Heart left ventricle (tissue), 16 donors: Measurements from ENCODE around the gene BST2. TPM values are rescaled to one million over a fixed set of nuclear protein-coding genes. Genes with fewer than 3 reads are reported as not detected.

Experiments used
- ATAC-seq, 4 donors: fragments of 200-7000 bp; cut with Tn5 transposase; one replicate each; pipeline ENCODE4 v1.9.1; 2020 to 2022; ENCODE audit warnings: moderate library complexity in 4 of 4, mild to moderate bottlenecking in 3 of 4, moderate number of reproducible peaks in 1 of 4
- DNase-seq, 5 donors: peaks; one replicate each; pipeline ENCODE4 v3.0.0-alpha.2; 2020
- H3K27ac ChIP-seq, 12 donors: fragments of 200-600 bp; sonication (generic) in 4 of 12; one replicate each; pipeline versions ENCODE4 v1.5.0 to v1.8.0; 2016 to 2022; ENCODE audit warnings: mild to moderate bottlenecking in 2 of 12
- H3K27me3 ChIP-seq, 9 donors: fragments of 200-600 bp; sonication (generic) in 2 of 9; one replicate each; pipeline versions ENCODE4 v1.5.1 to v1.8.0; 2016 to 2022; ENCODE audit warnings: mild to moderate bottlenecking in 3 of 9
- H3K36me3 ChIP-seq, 9 donors: fragments of 200-600 bp; sonication (generic) in 2 of 9; one replicate each; pipeline versions ENCODE4 v1.5.0 to v1.8.0; 2018 to 2022; ENCODE audit warnings: mild to moderate bottlenecking in 2 of 9
- H3K4me1 ChIP-seq, 12 donors: fragments of 200-600 bp; sonication (generic) in 4 of 12; one replicate each; pipeline versions ENCODE4 v1.5.0 to v1.8.0; 2016 to 2022; ENCODE audit warnings: mild to moderate bottlenecking in 3 of 12
- H3K4me3 ChIP-seq, 12 donors: fragments of 200-600 bp; sonication (generic) in 4 of 12; one replicate each; pipeline versions ENCODE4 v1.5.0 to v1.8.0; 2017 to 2022; ENCODE audit warnings: mild to moderate bottlenecking in 9 of 12, moderate library complexity in 4 of 12
- H3K9me3 ChIP-seq, 12 donors: fragments of 200-600 bp; sonication (generic) in 4 of 12; one replicate each; pipeline versions ENCODE4 v1.5.0 to v1.8.0; 2016 to 2022; ENCODE audit warnings: mild to moderate bottlenecking in 1 of 12
- CTCF ChIP-seq, 12 donors: fragments of 200-600 bp; sonication (generic) in 4 of 12; IDR thresholded peaks; one replicate each; pipeline versions ENCODE4 v1.5.0 to v1.8.0; 2018 to 2022; ENCODE audit warnings: antibody characterized with exemption in 12 of 12, mild to moderate bottlenecking in 5 of 12
- POLR2A ChIP-seq, 2 donors: fragments of 450-650 bp; IDR thresholded peaks; one replicate each; pipeline ENCODE4 v1.6.1; 2017; ENCODE audit warnings: antibody characterized with exemption in 2 of 2, mild to moderate bottlenecking in 2 of 2, moderate library complexity in 2 of 2
- WGBS, 4 donors: extraction: QIAGEN DNeasy Blood & Tissue Kit in 2 of 4; methylation state at CpG; one replicate each; pipeline versions ENCODE4 v1.1.5 to v1.1.7; 2013 to 2018; 5-methylcytosine and 5-hydroxymethylcytosine counted together
- intact Hi-C, 10 donors: fragments of 100-400 bp; cut with DNase I; formaldehyde crosslinking; loops; one replicate each; pipeline versions ENCODE4 v1.11.1 to v1.14.2; 2022
- polyA plus RNA-seq, 2 donors: library from polyadenylated mRNA; stranded (reverse); fragments of 200-250 nt; gene quantifications; one replicate each; pipeline ENCODE4 v1.2.3, GENCODE V29; 2013
- total RNA-seq, 9 donors: library from RNA; depleted of rRNA in 2 of 9; stranded (reverse); fragments of >200 nt in 2 of 9; fragmentation: NEBNext Ultra II Directional in 3 of 9; extraction: Animal tissue kit (Norgen Biotek cat#: 25700) in 3 of 9; gene quantifications; one replicate each; pipeline versions ENCODE4 v1.1.0 to v1.2.4, GENCODE V29; 2016 to 2023
- donor health status: ischemic (EF 13 %, LVEDD 7.1; RV severe dilation, severe dysfunction).
- donor health status: healthy with polysubstance abuse.
- donor health status: DM: no; HTN: yes; CAD: no.
- donor health status: DM: no; HTN: no; CAD: no.
- donor health status: ischemic (EF 25% LVEDD 6.9; RV normal size, moderate dysfunction).
- donor health status: ischemic (EF 25% LVEDD 5.7; RV mildly dilated, moderate dysfunction).
- donor health status: healthy.
- donor health status: DM: yes; HTN: yes; CAD: no.
- donor health status: ischemic (EF 35%, LVEDD 5.7; RV mildly dilated, moderate dysfunction).
- donor health status: nonischemic (EF 11% LVEDD 7.7; RV severe dilation, severe dysfunction).
- donor health status: DM: yes; HTN: yes; CAD: no.
- donor health status: PGD.
- donor health status: ischemic (EF 29% LVEDD 5.4; RV normal size, mild dysfunction).
- donor health status: nonischemic (EF 23%, LVEDD 6.1; RV moderate dilation, normal function).

BST2 gene
- total and polyA plus RNA-seq, 11 donors: 28.6 to 116 (median 49.4) TPM

GRCh38 chr19:17424743-17425365 is 19.4 kb upstream of the BST2 start:
- peaks cover 0 to 15% (median 6%) of the 10 kb centered on the region in 12 donors for H3K4me1 ChIP-seq
- no peaks in the 10 kb centered on the region for H3K27me3 ChIP-seq
- TF ChIP-seq CTCF (IDR thresholded peaks at IDR 0.05) (peak in 10 of 12 donors; percentile 14 to 46 (median 32)), POLR2A (IDR thresholded peaks at IDR 0.05) (no peak)
- no peaks in the 10 kb centered on the region for H3K9me3 ChIP-seq
- intact Hi-C loops: loop anchor here in 1 of 10 donors (5.0 kb wide), 1 partner anchor 37 kb away; the partner anchor contains the start of gene NXNL1
- peak in 1 of 5 donors; percentile 24 for DNase-seq
- WGBS, 4 donors: 27 to 41% (median 33%) methylated on average over 18 to 27 of the region's 27 CpGs
- ATAC-seq: peak; percentile 18 to 54 (median 43)
- no peak overlapping the region for H3K4me3 ChIP-seq
- peaks cover 0 to 11% (median 0%) of the 10 kb centered on the region in 9 donors for H3K36me3 ChIP-seq
- no peak overlapping the region for H3K27ac ChIP-seq

GRCh38 chr19:17423429-17424208 is 18.2 kb upstream of the BST2 start:
- Histone ChIP-seq H3K36me3 (peaks cover 0 to 11% (median 0%) of the 10 kb centered on the region in 9 donors), H3K27me3 (no peaks in the 10 kb centered on the region), H3K4me3 (no peak overlapping the region), H3K4me1 (peaks cover 0 to 23% (median 10%) of the 10 kb centered on the region in 12 donors), H3K9me3 (no peaks in the 10 kb centered on the region), H3K27ac (no peak overlapping the region)
- intact Hi-C loops: loop anchor here in 1 of 10 donors (5.0 kb wide), 1 partner anchor 39 kb away; the partner anchor contains the start of gene NXNL1
- WGBS, 4 donors: 90 to 95% (median 94%) methylated on average over 16 to 20 of the region's 20 CpGs
- TF ChIP-seq CTCF (IDR thresholded peaks at IDR 0.05) (no peak), POLR2A (IDR thresholded peaks at IDR 0.05) (no peak)
- no peak for DNase-seq
- ATAC-seq: no peak

- H3K27ac ChIP-seq: no peak overlapping the region
- intact Hi-C loops: loop anchor here in 1 of 10 donors (5.0 kb wide), 1 partner anchor 40 kb away; the partner anchor contains the start of gene NXNL1
- no peaks in the 10 kb centered on the region for H3K9me3 ChIP-seq
- TF ChIP-seq CTCF (IDR thresholded peaks at IDR 0.05): no peak
- TF ChIP-seq POLR2A (IDR thresholded peaks at IDR 0.05): no peak
- peaks cover 0 to 23% (median 10%) of the 10 kb centered on the region in 12 donors for H3K4me1 ChIP-seq
- peaks cover 0 to 11% (median 0%) of the 10 kb centered on the region in 9 donors for H3K36me3 ChIP-seq
- ATAC-seq (no peak), DNase-seq (no peak)
- WGBS, 4 donors: 95 to 99% (median 97%) methylated on average over 4 of the region's 4 CpGs
- no peaks in the 10 kb centered on the region for H3K27me3 ChIP-seq
- no peak overlapping the region for H3K4me3 ChIP-seq
These were observed 16.5 kb upstream of the BST2 start for GRCh38 chr19:17421942-17422341.

- H3K27me3 ChIP-seq: no peaks in the 10 kb centered on the region
- DNase-seq (peak in 3 of 5 donors; percentile 35 to 52 (median 40)), ATAC-seq (peak in 3 of 4 donors; percentile 17 to 41 (median 27))
- peak overlapping the region; percentile 46 to 98 (median 88) for H3K4me3 ChIP-seq
- H3K36me3 ChIP-seq: peaks cover 0 to 11% (median 0%) of the 10 kb centered on the region in 9 donors
- intact Hi-C loops: loop anchor here in 1 of 10 donors (5.0 kb wide), 1 partner anchor 42 kb away; the partner anchor contains the start of gene NXNL1
- WGBS, 4 donors: 4 to 8% (median 5%) methylated on average over 16 to 25 of the region's 25 CpGs
- H3K4me1 ChIP-seq: peaks cover 0 to 23% (median 10%) of the 10 kb centered on the region in 12 donors
- H3K27ac ChIP-seq: peak overlapping the region in 10 of 12 donors; percentile 45 to 86 (median 79)
- TF ChIP-seq CTCF (IDR thresholded peaks at IDR 0.05) (peak in 3 of 12 donors; percentile 11 to 16 (median 14)), POLR2A (IDR thresholded peaks at IDR 0.05) (no peak)
- H3K9me3 ChIP-seq: no peaks in the 10 kb centered on the region
These were observed 15.1 kb upstream of the BST2 start for GRCh38 chr19:17420475-17420924.
